Measurements from ENCODE around the gene MAP1LC3A.
A peak's percentile ranks its signal among the peaks of the same experiment; 100 is the strongest.
"Not testable (repeated sequence)": the region's sequence is repeated elsewhere in the genome, so short reads cannot be mapped to it uniquely, and the experiment has no call there.

The MAP1LC3A gene

GRCh38 chr20:34515484-34516246 is 42.9 kb upstream of the MAP1LC3A start:
- TF ChIP-seq, protein P1, sequence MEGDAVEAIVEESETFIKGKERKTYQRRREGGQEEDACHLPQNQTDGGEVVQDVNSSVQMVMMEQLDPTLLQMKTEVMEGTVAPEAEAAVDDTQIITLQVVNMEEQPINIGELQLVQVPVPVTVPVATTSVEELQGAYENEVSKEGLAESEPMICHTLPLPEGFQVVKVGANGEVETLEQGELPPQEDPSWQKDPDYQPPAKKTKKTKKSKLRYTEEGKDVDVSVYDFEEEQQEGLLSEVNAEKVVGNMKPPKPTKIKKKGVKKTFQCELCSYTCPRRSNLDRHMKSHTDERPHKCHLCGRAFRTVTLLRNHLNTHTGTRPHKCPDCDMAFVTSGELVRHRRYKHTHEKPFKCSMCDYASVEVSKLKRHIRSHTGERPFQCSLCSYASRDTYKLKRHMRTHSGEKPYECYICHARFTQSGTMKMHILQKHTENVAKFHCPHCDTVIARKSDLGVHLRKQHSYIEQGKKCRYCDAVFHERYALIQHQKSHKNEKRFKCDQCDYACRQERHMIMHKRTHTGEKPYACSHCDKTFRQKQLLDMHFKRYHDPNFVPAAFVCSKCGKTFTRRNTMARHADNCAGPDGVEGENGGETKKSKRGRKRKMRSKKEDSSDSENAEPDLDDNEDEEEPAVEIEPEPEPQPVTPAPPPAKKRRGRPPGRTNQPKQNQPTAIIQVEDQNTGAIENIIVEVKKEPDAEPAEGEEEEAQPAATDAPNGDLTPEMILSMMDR (conservative IDR thresholded peaks at IDR 0.05; ENCODE audit: low read depth, low read length): no peak
- peak overlapping the region; percentile 89 for H3K4me3 ChIP-seq (ENCODE audit: low read depth, low read length)
- peak; percentile 75 for DNase-seq (ENCODE audit: low read depth)

DNA sequence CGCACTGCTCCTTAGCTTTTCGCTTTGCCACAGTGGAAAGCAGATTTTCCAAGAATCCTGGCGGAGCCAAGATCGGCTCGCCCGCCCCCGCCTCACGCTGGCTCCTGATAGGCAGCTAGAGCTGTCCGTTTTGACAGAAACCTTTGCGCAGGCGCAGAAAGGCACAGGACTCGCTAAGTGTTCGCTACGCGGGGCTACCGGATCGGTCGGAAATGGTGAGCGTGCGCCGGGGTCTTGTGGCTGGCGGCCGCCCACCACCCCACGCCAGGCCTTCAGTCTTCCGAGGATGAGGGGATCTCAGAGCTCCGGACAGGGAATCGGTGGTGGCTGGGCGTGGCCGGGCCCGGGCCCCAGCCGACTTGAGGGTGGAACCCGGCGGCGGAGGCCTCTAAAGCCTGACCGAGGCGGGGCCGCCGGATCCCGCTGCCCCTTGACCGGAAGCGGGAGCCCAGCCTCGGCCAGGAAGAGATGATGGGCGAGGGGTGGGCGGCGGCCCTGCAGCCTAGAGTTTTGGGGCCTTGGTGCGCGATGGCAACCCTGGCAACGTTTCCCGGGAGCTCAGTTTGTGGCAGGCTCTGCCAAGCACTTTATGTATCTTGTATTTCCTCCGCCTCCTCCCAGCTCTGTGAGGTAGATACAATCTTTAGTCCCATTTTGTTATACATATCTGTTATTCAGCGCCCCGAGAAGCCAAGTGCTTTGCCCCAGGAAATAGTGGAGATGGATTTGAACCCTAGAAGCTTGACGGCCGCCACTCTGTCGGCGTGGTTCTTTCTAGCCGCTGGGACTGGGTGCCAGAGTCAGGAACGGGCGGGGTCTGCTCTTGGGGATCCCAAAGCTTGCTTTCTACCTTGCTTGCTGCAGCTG is 42.0 kb upstream of the MAP1LC3A start, which contains the start of gene DYNLRB1:
Gene DYNLRB1 (plus strand): TSS at position 176 of the 867 bp plus-strand sequence. CDS start 37 bp downstream, at position 213.
- peak within 1 kb of the TSS; percentile 89 for H3K4me3 ChIP-seq (ENCODE audit: low read depth, low read length)
- TF ChIP-seq, protein P1 (conservative IDR thresholded peaks at IDR 0.05; ENCODE audit: low read depth, low read length): no peak
- peak; percentile 97 for DNase-seq (ENCODE audit: low read depth)

DNA sequence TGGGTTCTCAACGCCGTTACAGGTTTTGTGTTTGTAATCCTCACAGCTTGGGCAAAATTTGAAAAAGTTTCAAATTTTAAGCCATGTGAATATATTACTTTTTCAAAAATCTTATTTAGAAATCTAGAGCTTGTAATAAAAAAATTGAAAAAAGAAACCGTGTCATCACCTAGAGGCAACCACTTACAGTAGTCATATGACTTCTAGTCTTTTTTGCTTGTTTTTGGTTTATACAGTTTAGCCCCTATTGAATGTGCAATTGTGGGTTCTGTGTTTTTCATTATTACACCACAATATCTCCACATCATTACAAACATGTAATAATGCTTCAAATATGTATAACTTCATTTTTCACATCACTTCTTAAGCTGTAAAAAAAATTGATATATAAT is 41.4 kb upstream of the MAP1LC3A start:
- TF ChIP-seq, protein P1 (conservative IDR thresholded peaks at IDR 0.05; ENCODE audit: low read depth, low read length): no peak
- peak overlapping the region; percentile 89 for H3K4me3 ChIP-seq (ENCODE audit: low read depth, low read length)
- DNase-seq (ENCODE audit: low read depth): peak; percentile 27

DNA sequence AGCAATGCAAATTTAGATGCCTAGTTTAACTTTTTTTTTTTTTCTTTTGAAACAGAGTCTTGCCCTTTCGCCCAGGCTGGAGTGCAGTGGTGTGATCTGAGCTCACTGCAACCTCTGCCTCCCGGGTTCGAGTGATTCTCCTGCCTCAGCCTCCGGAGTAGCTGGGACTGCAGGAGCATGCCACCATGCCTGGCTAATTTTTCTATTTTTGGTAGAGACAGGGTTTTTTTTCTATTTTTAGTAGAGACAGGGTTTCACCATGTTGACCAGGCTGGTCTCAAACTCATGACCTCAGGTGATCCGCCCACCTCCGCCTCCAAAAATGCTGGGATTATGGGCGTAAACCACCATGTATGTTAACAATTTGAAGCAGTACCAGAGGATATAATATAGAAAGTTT is 39.7 kb upstream of the MAP1LC3A start:
- not testable (repeated sequence) for DNase-seq (ENCODE audit: low read depth); H3K4me3 ChIP-seq (ENCODE audit: low read depth, low read length)

- H3K4me3 ChIP-seq (ENCODE audit: low read depth, low read length); DNase-seq (ENCODE audit: low read depth): not testable (repeated sequence)
Observed at GRCh38 chr20:34519841-34520240, 38.7 kb upstream of the MAP1LC3A start.

DNA sequence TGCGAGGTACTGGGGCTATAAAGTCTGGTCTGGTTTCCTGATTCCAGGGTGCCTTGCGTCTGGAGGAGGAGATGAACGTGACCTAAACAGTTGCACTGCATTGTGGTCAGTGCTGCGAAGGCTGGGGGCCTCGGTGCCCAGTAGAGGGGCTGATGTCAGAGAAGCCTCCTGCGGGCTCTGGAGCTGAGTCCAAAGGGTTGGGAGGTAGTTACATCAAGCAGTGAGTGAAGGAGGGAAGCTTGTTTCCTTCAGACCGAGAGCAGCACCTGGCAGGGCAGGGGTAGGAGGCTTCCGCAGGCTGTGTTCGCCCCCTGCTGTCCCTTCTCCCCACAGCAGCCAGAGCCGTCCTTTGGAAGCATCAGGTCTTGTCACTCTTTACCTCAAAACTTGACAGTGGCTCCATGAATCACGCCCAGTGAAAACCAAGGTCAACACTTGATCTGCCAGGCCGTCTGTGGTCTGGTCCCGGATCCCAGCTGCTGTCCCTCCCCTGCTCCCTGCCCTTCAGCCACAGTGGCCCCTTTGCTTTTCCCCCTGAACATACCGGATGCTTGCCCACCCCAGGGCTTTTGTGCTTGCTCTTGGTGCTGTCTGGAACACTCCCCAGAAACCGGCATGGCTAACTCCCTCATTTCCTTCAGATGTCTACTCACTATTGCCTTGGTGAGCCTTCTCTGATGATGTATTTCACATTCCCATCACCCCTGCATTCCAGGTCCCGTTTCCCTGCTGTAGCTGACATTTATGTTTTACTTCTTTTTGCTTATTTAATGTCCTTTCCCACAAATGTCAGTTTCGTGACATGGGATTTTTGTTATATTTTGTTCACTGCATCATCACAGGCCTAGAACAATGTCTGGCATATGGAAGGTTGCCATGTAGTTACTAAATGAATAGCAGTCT is 35.3 kb upstream of the MAP1LC3A start:
- TF ChIP-seq, protein P1 (conservative IDR thresholded peaks at IDR 0.05; ENCODE audit: low read depth, low read length): peak; percentile 83
- no peak overlapping the region for H3K4me3 ChIP-seq (ENCODE audit: low read depth, low read length)
- peak; percentile 79 for DNase-seq (ENCODE audit: low read depth)

DNA sequence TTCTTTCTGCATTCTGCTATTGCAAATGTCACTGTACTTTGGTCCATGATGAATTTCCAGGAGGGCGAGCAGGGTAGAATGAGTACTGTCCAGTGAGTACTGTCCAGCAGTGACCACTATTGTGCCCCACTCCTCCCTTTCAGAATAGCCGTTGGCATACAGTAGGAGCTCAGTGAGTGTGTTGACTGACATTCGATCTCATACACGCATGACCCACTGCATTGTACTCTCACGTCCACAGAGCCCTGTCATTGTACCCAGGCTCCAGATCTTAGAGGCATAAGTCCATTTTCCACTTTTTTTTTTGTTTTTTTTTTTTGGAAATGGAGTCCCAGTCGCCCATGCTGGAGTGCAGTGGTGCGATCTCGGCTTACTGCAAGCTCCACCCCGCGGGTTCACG is 34.1 kb upstream of the MAP1LC3A start:
- no peak overlapping the region for H3K4me3 ChIP-seq (ENCODE audit: low read depth, low read length)
- no peak for DNase-seq (ENCODE audit: low read depth)
- TF ChIP-seq, protein P1 (conservative IDR thresholded peaks at IDR 0.05; ENCODE audit: low read depth, low read length): no peak

Data from choroid plexus epithelial cell (primary cell).